SK-N-SH (cell line): ENCODE results near the gene GLI2. TPM values are rescaled to one million over a fixed set of nuclear protein-coding genes. Genes with fewer than 3 reads are reported as not detected.

Experiments used
- CTCF ChIA-PET: fragments of 300-600, 350-600 bp; formaldehyde crosslinking; extraction: SDS; loops from one replicate; lab custom pipeline; 2021; lab: Yijun Ruan, JAX
- POLR2A ChIA-PET: fragments of 350-600 bp; sonication (Branson Sonifier 250); formaldehyde crosslinking; extraction: SDS; loops from one replicate; lab custom pipeline; 2020; ENCODE audit warnings: antibody characterized with exemption, inconsistent platforms; lab: Yijun Ruan, JAX
- DNase-seq: peaks from one replicate; pipeline ENCODE4 v3.0.0; 2012
- H2AFZ ChIP-seq: fragments of 200-600 bp; sonication (generic); 2 replicates; pipeline ENCODE4 v1.8.1; 2016; ENCODE audit warnings: antibody characterized with exemption, mild to moderate bottlenecking, low read depth
- H3F3A ChIP-seq: fragments of 200-600 bp; sonication (generic); replicated peaks from 2 replicates; pipeline ENCODE3; 2016; ENCODE audit warnings: antibody characterized with exemption, mild to moderate bottlenecking; ENCODE audit not compliant: insufficient read depth
- H3K27ac ChIP-seq, 2 experiments: fragments of 200-500 bp in 1 of 2; fragments of 200-600 bp in 1 of 2; sonication (Bioruptor generic) in 1 of 2; sonication (generic), shearing (Covaris generic) in 1 of 2; 2 replicates each; pipeline versions ENCODE4 v1.5.1 to v1.6.1; 2014 to 2016; ENCODE audit warnings: low read depth in 2 of 2, inconsistent platforms in 1 of 2, low read length in 1 of 2, mild to moderate bottlenecking in 1 of 2, mixed read lengths in 1 of 2
- H3K27me3 ChIP-seq: fragments of 200-600 bp; sonication (generic), shearing (Covaris generic); 2 replicates; pipeline ENCODE4 v1.6.1; 2016; ENCODE audit warnings: mixed run types; ENCODE audit not compliant: insufficient read depth
- H3K36me3 ChIP-seq, 2 experiments: fragments of 200-500 bp in 1 of 2; fragments of 200-600 bp in 1 of 2; sonication (Bioruptor generic) in 1 of 2; sonication (generic) in 1 of 2; replicated peaks in 1 of 2; 2 replicates each; pipeline versions ENCODE3 to v1.5.1; 2014 to 2016; ENCODE audit warnings: low read length in 1 of 2, mild to moderate bottlenecking in 1 of 2; ENCODE audit not compliant: insufficient read depth in 2 of 2, control insufficient read depth in 1 of 2
- H3K4me1 ChIP-seq, 2 experiments: fragments of 200-500 bp in 1 of 2; fragments of 200-600 bp in 1 of 2; sonication (Bioruptor generic) in 1 of 2; sonication (generic), shearing (Covaris generic) in 1 of 2; 2 replicates each; pipeline versions ENCODE4 v1.5.1 to v1.6.1; 2014 to 2016; ENCODE audit warnings: low read depth in 1 of 2, low read length in 1 of 2, mixed run types in 1 of 2; ENCODE audit not compliant: insufficient read depth in 2 of 2, control insufficient read depth in 1 of 2
- H3K4me2 ChIP-seq: fragments of 200-600 bp; sonication (generic), shearing (Covaris generic); 2 replicates; pipeline ENCODE4 v1.6.1; 2017; ENCODE audit warnings: mixed run types
- H3K4me3 ChIP-seq, 2 experiments: fragments of 200-500 bp in 1 of 2; fragments of 200-600 bp in 1 of 2; sonication (Bioruptor generic) in 1 of 2; sonication (generic), shearing (Covaris generic) in 1 of 2; 2 replicates each; pipeline versions ENCODE4 v1.5.1 to v1.8.1; 2014 to 2016; ENCODE audit warnings: low read depth in 2 of 2, inconsistent platforms in 1 of 2, low read length in 1 of 2, mild to moderate bottlenecking in 1 of 2, mixed read lengths in 1 of 2, moderate library complexity in 1 of 2
- H3K79me2 ChIP-seq: fragments of 200-600 bp; sonication (generic); 2 replicates; pipeline ENCODE4 v1.8.1; 2017; ENCODE audit warnings: mild to moderate bottlenecking; ENCODE audit not compliant: insufficient read depth
- H3K9ac ChIP-seq: fragments of 200-600 bp; sonication (generic); 2 replicates; pipeline ENCODE4 v1.6.1; 2017; ENCODE audit warnings: mixed run types
- H3K9me2 ChIP-seq: fragments of 200-600 bp; sonication (generic); 2 replicates; pipeline ENCODE4 v1.6.1; 2017; ENCODE audit warnings: mixed run types
- H3K9me3 ChIP-seq: fragments of 200-600 bp; sonication (generic); 2 replicates; pipeline ENCODE4 v1.6.1; 2017; ENCODE audit warnings: mixed run types, mild to moderate bottlenecking, moderate library complexity
- H4K20me1 ChIP-seq: fragments of 200-600 bp; sonication (generic); 2 replicates; pipeline ENCODE4 v1.6.1; 2017; ENCODE audit warnings: mild to moderate bottlenecking, mixed run types; ENCODE audit not compliant: insufficient read depth
- CTCF ChIP-seq: fragments of 200-600 bp; sonication (generic); IDR thresholded peaks from 2 replicates; pipeline ENCODE4 v1.6.1; 2017; ENCODE audit warnings: antibody characterized with exemption, mild to moderate bottlenecking, moderate library complexity
- ELF1 ChIP-seq: IDR thresholded peaks from 2 replicates; pipeline ENCODE4 v1.4.0; 2012
- GATA2 ChIP-seq: sonication (generic); formaldehyde crosslinking; IDR thresholded peaks from 2 replicates; pipeline ENCODE4 v1.5.0; 2020; ENCODE audit warnings: mild to moderate bottlenecking, missing genetic modification reagents
- JUND ChIP-seq: IDR thresholded peaks from 2 replicates; pipeline ENCODE4 v1.4.0; 2012
- MEF2A ChIP-seq: IDR thresholded peaks from 2 replicates; pipeline ENCODE4 v1.4.0; 2012; ENCODE audit warnings: low read depth, borderline replicate concordance
- NFIC ChIP-seq: IDR thresholded peaks from 2 replicates; pipeline ENCODE4 v1.4.0; 2012; ENCODE audit warnings: borderline replicate concordance
- SIN3A ChIP-seq: IDR thresholded peaks from 2 replicates; pipeline ENCODE4 v1.6.1; 2012; ENCODE audit warnings: low read depth, mild to moderate bottlenecking, low read length, moderate library complexity, borderline replicate concordance
- USF2 ChIP-seq: fragments of 150-350 bp; IDR thresholded peaks from 2 replicates; pipeline ENCODE4 v1.6.1; 2017; ENCODE audit warnings: antibody characterized with exemption, low read length, low read depth, borderline replicate concordance
- YY1 ChIP-seq: IDR thresholded peaks from 2 replicates; pipeline ENCODE4 v1.4.0; 2012; ENCODE audit warnings: low read depth, mild to moderate bottlenecking
- ZBTB33 ChIP-seq: IDR thresholded peaks from 2 replicates; pipeline ENCODE4 v1.4.0; 2012; ENCODE audit warnings: low read depth, borderline replicate concordance
- WGBS: methylation state at CpG from one replicate; pipeline ENCODE4 v1.1.6; 2017; ENCODE audit warnings: low lambda C conversion rate; 5-methylcytosine and 5-hydroxymethylcytosine counted together
- polyA plus RNA-seq, 3 experiments: library from polyadenylated mRNA; depleted of rRNA; stranded (reverse); fragments of >200 nt; gene quantifications; 2 replicates each; pipeline ENCODE4 v1.2.3, GENCODE V29; 2012
- TF ChIP-seq, protein P1 (sequence below): IDR thresholded peaks from 2 replicates; pipeline ENCODE4 v1.6.1; 2012; ENCODE audit warnings: mild to moderate bottlenecking, low read depth, low read length, moderate library complexity

Gene GLI2
- polyA plus RNA-seq, 1 of the 3 experiments (the other 2 are of a cell fraction), result 3.4 TPM

DNA sequence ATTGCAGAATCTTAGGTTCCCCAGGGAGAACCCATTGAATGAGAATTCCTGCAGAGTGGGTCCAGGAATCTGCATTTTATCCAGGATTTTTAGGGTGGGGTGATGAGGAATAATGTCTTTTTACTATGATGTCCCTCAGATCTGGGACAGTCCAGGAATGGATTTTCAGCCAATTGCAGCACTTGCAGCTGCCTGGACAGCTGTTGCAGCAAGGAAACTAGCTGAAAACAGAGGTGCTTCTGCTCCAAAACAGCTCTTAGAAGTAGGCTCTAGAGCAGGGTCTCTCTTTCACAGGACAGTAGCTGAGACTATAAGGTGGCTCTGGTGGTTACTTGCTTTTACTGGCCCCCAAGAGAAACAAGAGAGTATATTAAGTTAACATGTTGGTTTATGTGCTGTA lies 9.1 kb downstream of the GLI2 start:
- Histone ChIP-seq H3K27ac (no peak overlapping the region), H3K4me3 (no peak overlapping the region), H3K4me2 (no peak overlapping the region), H3K9ac (no peak overlapping the region), H2AFZ (no peak overlapping the region), H4K20me1 (peaks cover 53% of the 10 kb centered on the region), H3K9me2 (no peaks in the 10 kb centered on the region), H3K79me2 (peaks cover 96% of the 10 kb centered on the region), H3K36me3 (no peaks in the 10 kb centered on the region), H3K9me3 (no peaks in the 10 kb centered on the region), H3K4me1 (peaks cover 0 to 10% of the 10 kb centered on the region in 2 experiments; a peak in 1 of 4 replicates), H3K27me3 (no peaks in the 10 kb centered on the region), H3F3A (no peaks in the 10 kb centered on the region)
- ChIA-PET POLR2A (no interaction called here), CTCF (interaction anchor here (0.9 to 1.2 kb wide), 3 partner anchors 9 to 350 kb away, joined by 3 to 4 read pairs (median 3); partner anchors contain the start of gene GLI2)
- no peak for TF ChIP-seq ELF1
- TF ChIP-seq, protein P1, sequence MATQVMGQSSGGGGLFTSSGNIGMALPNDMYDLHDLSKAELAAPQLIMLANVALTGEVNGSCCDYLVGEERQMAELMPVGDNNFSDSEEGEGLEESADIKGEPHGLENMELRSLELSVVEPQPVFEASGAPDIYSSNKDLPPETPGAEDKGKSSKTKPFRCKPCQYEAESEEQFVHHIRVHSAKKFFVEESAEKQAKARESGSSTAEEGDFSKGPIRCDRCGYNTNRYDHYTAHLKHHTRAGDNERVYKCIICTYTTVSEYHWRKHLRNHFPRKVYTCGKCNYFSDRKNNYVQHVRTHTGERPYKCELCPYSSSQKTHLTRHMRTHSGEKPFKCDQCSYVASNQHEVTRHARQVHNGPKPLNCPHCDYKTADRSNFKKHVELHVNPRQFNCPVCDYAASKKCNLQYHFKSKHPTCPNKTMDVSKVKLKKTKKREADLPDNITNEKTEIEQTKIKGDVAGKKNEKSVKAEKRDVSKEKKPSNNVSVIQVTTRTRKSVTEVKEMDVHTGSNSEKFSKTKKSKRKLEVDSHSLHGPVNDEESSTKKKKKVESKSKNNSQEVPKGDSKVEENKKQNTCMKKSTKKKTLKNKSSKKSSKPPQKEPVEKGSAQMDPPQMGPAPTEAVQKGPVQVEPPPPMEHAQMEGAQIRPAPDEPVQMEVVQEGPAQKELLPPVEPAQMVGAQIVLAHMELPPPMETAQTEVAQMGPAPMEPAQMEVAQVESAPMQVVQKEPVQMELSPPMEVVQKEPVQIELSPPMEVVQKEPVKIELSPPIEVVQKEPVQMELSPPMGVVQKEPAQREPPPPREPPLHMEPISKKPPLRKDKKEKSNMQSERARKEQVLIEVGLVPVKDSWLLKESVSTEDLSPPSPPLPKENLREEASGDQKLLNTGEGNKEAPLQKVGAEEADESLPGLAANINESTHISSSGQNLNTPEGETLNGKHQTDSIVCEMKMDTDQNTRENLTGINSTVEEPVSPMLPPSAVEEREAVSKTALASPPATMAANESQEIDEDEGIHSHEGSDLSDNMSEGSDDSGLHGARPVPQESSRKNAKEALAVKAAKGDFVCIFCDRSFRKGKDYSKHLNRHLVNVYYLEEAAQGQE, result no peak
- no peak for TF ChIP-seq CTCF
- no peak for TF ChIP-seq MEF2A
- no peak for TF ChIP-seq USF2
- DNase-seq, result no peak

GRCh38 chr2:120745420-120746111 lies 9.9 kb downstream of the GLI2 start:
- 92% methylated on average over 6 of the region's 6 CpGs for WGBS
- H4K20me1 ChIP-seq, result peaks cover 50% of the 10 kb centered on the region

More at GRCh38 chr2:120745420-120746111, 9.9 kb downstream of the GLI2 start:
- no peaks in the 10 kb centered on the region for H3K9me3 ChIP-seq
- no peak overlapping the region for H3K4me3 ChIP-seq
- H3K9me2 ChIP-seq, result no peaks in the 10 kb centered on the region
- H3K4me1 ChIP-seq, result peaks cover 0 to 14% of the 10 kb centered on the region in 2 experiments; a peak in 1 of 4 replicates
- H3K4me2 ChIP-seq, result no peak overlapping the region
- POLR2A ChIA-PET, result no interaction called here
- CTCF ChIA-PET, result interaction anchor here (0.9 to 1.2 kb wide), 3 partner anchors 10 to 325 kb away, joined by 3 to 4 read pairs (median 4); partner anchors contain the start of gene GLI2
- no peak overlapping the region for H3K27ac ChIP-seq
- H3F3A ChIP-seq, result no peaks in the 10 kb centered on the region
- H3K9ac ChIP-seq, result no peak overlapping the region
- H3K27me3 ChIP-seq, result no peaks in the 10 kb centered on the region
- H3K79me2 ChIP-seq, result peaks cover 96% of the 10 kb centered on the region
- no peak for TF ChIP-seq JUND
- TF ChIP-seq SIN3A, result no peak
- TF ChIP-seq ZBTB33, result no peak
- no peak for TF ChIP-seq YY1
- TF ChIP-seq NFIC, result no peak
- TF ChIP-seq GATA2 (CRISPR knock-in tag), result no peak
- no peak overlapping the region for H2AFZ ChIP-seq
- DNase-seq, result no peak
- H3K36me3 ChIP-seq, result no peaks in the 10 kb centered on the region
